ENCODE data around the gene SMAD3.
A peak's percentile ranks its signal among the peaks of the same experiment; 100 is the strongest.

SMAD3 gene

GRCh38 chr15:67161881-67162280, 96.5 kb downstream of the SMAD3 start:
- no peak for DNase-seq (ENCODE audit: low read depth, low spot score)

GRCh38 chr15:67163180-67163579, 97.8 kb downstream of the SMAD3 start:
- no peak for DNase-seq (ENCODE audit: low read depth, low spot score)

- peak; percentile 66 for DNase-seq (ENCODE audit: low read depth, low spot score)
These were observed 99.0 kb downstream of the SMAD3 start for GRCh38 chr15:67164401-67164791.

GRCh38 chr15:67164811-67165253, 99.4 kb downstream of the SMAD3 start:
- no peak for DNase-seq (ENCODE audit: low read depth, low spot score)

- peak; percentile 96 for DNase-seq (ENCODE audit: low read depth, low spot score)
These were observed 100.2 kb downstream of the SMAD3 start for GRCh38 chr15:67165254-67166253.

- DNase-seq (ENCODE audit: low read depth, low spot score): no peak
These were observed 101.0 kb downstream of the SMAD3 start for GRCh38 chr15:67166280-67167009.

GRCh38 chr15:67167091-67167490, 101.7 kb downstream of the SMAD3 start:
- no peak for DNase-seq (ENCODE audit: low read depth, low spot score)

- no peak for DNase-seq (ENCODE audit: low read depth, low spot score)
These were observed 103.3 kb downstream of the SMAD3 start for GRCh38 chr15:67168694-67169093.

- DNase-seq (ENCODE audit: low read depth, low spot score): no peak
These were observed 104.9 kb downstream of the SMAD3 start for GRCh38 chr15:67170143-67170925.

GRCh38 chr15:67171471-67171870, 106.1 kb downstream of the SMAD3 start:
- DNase-seq (ENCODE audit: low read depth, low spot score): no peak

- DNase-seq (ENCODE audit: low read depth, low spot score): no peak
These were observed 106.8 kb downstream of the SMAD3 start for GRCh38 chr15:67172172-67172571.

- DNase-seq (ENCODE audit: low read depth, low spot score): no peak
These were observed 107.6 kb downstream of the SMAD3 start for GRCh38 chr15:67173005-67173404.

- no peak for DNase-seq (ENCODE audit: low read depth, low spot score)
These were observed 108.4 kb downstream of the SMAD3 start for GRCh38 chr15:67173786-67174185.

- no peak for DNase-seq (ENCODE audit: low read depth, low spot score)
These were observed 109.0 kb downstream of the SMAD3 start for GRCh38 chr15:67174446-67174845.

GRCh38 chr15:67174864-67175573, 109.6 kb downstream of the SMAD3 start:
- peak; percentile 70 for DNase-seq (ENCODE audit: low read depth, low spot score)

GRCh38 chr15:67175643-67176071, 110.3 kb downstream of the SMAD3 start:
- no peak for DNase-seq (ENCODE audit: low read depth, low spot score)

GRCh38 chr15:67176195-67176971, 111.0 kb downstream of the SMAD3 start:
- peak; percentile 71 for DNase-seq (ENCODE audit: low read depth, low spot score)

GRCh38 chr15:67177752-67178151, 112.3 kb downstream of the SMAD3 start:
- peak; percentile 41 for DNase-seq (ENCODE audit: low read depth, low spot score)

- peak; percentile 97 for DNase-seq (ENCODE audit: low read depth, low spot score)
These were observed 113.3 kb downstream of the SMAD3 start for GRCh38 chr15:67178569-67179210.
